Ureter (tissue), 1 donor: ENCODE measurements around the gene GON4L. TPM values are rescaled to one million over a fixed set of nuclear protein-coding genes. Genes with fewer than 3 reads are reported as not detected.
"Not testable (repeated sequence)": the region's sequence is repeated elsewhere in the genome, so short reads cannot be mapped to it uniquely, and the experiment has no call there.

Experiments used
- DNase-seq: peaks from one replicate; pipeline ENCODE4 v3.0.0-alpha.2; 2020; ENCODE audit warnings: low spot score
- total RNA-seq: library from RNA; stranded (reverse); gene quantifications from one replicate; pipeline ENCODE4 v1.2.4, GENCODE V29; 2023
- donor health status: DM: yes; HTN: yes; CAD: no.

The GON4L gene
- total RNA-seq, 1 donor from 2014 or later, result 82.9 TPM

- no peak for DNase-seq
These were observed 20.9 kb upstream of the GON4L start for GRCh38 chr1:155877945-155878344.

- no peak for DNase-seq
These were observed 16.8 kb upstream of the GON4L start for GRCh38 chr1:155873860-155874259.

- no peak for DNase-seq
These were observed 15.5 kb upstream of the GON4L start for GRCh38 chr1:155872527-155872926.

- peak; percentile 54 for DNase-seq
These were observed 14.4 kb upstream of the GON4L start for GRCh38 chr1:155871390-155871789.

- no peak for DNase-seq
These were observed 10.8 kb upstream of the GON4L start for GRCh38 chr1:155867766-155868165.

- DNase-seq, result no peak
These were observed 7.4 kb upstream of the GON4L start for GRCh38 chr1:155864393-155864792.

GRCh38 chr1:155861896-155862295 is 4.9 kb upstream of the GON4L start:
- DNase-seq, result no peak

- no peak for DNase-seq
These were observed 4.0 kb upstream of the GON4L start for GRCh38 chr1:155860970-155861510.

GRCh38 chr1:155859881-155860871 is 3.2 kb upstream of the GON4L start:
- DNase-seq, result peak; percentile 80

GRCh38 chr1:155859234-155859829 is 2.3 kb upstream of the GON4L start, which contains the start of gene SYT11:
Gene SYT11 (plus strand): TSS chr1:155859567. CDS start chr1:155859762, 195 bp downstream.
- peak; percentile 97 for DNase-seq

- no peak for DNase-seq
These were observed 1.8 kb upstream of the GON4L start for GRCh38 chr1:155858800-155859233.

GRCh38 chr1:155856257-155856974 is 598 bp downstream of the GON4L start:
- no peak for DNase-seq

GRCh38 chr1:155850345-155850744 is 6.7 kb downstream of the GON4L start:
- no peak for DNase-seq

- DNase-seq, result no peak
These were observed 9.0 kb downstream of the GON4L start for GRCh38 chr1:155847823-155848529.

- no peak for DNase-seq
These were observed 12.1 kb downstream of the GON4L start for GRCh38 chr1:155844860-155845421.

GRCh38 chr1:155840386-155840785 is 16.6 kb downstream of the GON4L start:
- no peak for DNase-seq

GRCh38 chr1:155835548-155835947 is 21.5 kb downstream of the GON4L start:
- DNase-seq, result no peak

- not testable (repeated sequence) for DNase-seq
These were observed 22.1 kb downstream of the GON4L start for GRCh38 chr1:155834927-155835399.

GRCh38 chr1:155834296-155834926 is 22.6 kb downstream of the GON4L start:
- no peak for DNase-seq

GRCh38 chr1:155833665-155834295 is 23.2 kb downstream of the GON4L start:
- no peak for DNase-seq
